Placental epithelial cell (primary cell): ENCODE data around the gene COQ5. TPM values are rescaled to one million over a fixed set of nuclear protein-coding genes. Genes with fewer than 3 reads are reported as not detected.

Experiments
- small RNA-seq: library from RNA; depleted of rRNA; stranded (forward); fragments of <200 nt; gene quantifications from one replicate; pipeline ENCODE3, GENCODE V24; 2012
- total RNA-seq: library from RNA; depleted of rRNA; stranded (reverse); fragments of >200 nt; gene quantifications from 2 replicates; pipeline ENCODE4 v1.2.3, GENCODE V29; 2012

The COQ5 gene, protein sequence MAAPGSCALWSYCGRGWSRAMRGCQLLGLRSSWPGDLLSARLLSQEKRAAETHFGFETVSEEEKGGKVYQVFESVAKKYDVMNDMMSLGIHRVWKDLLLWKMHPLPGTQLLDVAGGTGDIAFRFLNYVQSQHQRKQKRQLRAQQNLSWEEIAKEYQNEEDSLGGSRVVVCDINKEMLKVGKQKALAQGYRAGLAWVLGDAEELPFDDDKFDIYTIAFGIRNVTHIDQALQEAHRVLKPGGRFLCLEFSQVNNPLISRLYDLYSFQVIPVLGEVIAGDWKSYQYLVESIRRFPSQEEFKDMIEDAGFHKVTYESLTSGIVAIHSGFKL
- 28.3 and 29.4 TPM in 2 replicates for total RNA-seq

DNA sequence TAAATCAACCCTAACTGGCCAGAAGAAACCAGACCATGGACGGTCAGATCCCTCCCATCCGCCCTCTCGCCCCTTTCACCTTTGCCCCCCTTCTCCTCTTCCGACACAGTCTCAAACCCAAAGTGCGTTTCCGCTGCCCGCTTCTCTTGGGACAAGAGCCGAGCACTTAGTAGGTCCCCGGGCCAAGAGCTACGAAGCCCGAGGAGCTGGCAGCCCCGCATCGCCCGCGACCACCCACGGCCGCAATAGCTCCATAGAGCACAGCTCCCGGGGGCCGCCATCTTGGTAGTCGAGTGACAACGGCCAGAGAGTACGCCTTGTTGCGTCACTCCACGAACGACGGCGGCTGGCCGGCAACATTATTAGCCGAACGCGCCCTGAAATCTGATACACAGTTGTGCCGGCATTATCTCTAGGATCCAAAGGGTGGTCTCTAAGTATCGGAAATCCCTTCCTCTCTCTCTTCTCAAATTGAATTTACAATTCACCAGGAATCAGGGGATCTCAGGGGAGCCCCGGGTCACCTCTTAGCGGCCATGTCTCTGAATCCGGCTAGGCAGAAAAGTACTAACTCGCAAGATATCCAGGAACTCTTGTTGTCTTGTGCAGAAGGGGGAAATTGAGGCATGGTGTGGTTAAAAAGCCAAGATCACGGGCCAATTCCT lies at the start of gene COQ5:
TSS of gene COQ5 (minus strand) at position 298 of the 665 bp plus-strand sequence. CDS start at position 281, 17 bp downstream.

DNA sequence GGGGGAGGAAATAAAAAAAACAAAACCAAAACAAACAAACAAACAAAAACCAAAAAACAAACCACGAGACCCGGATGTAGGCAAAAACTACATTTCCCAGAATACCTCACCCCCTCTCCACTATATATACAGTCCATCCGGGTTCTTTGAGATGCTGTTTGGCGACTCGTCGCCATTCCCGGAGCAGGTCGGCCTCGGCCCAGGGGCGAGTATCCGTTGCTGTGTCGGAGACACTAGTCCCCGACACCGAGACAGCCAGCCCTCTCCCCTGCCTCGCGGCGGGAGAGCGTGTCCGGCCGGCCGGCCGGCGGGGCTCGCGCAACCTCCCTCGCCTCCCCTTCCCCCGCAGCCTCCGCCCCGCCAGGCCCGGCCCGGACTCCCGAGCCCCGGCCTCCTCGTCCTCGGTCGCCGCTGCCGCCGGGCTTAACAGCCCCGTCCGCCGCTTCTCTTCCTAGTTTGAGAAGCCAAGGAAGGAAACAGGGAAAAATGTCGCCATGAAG lies 5.3 kb upstream of the COQ5 start, which contains the start of gene RNF10:
TSS of gene RNF10 (plus strand) at position 154 of the 500 bp plus-strand sequence. CDS start 456 bp downstream, outside the sequence.

DNA sequence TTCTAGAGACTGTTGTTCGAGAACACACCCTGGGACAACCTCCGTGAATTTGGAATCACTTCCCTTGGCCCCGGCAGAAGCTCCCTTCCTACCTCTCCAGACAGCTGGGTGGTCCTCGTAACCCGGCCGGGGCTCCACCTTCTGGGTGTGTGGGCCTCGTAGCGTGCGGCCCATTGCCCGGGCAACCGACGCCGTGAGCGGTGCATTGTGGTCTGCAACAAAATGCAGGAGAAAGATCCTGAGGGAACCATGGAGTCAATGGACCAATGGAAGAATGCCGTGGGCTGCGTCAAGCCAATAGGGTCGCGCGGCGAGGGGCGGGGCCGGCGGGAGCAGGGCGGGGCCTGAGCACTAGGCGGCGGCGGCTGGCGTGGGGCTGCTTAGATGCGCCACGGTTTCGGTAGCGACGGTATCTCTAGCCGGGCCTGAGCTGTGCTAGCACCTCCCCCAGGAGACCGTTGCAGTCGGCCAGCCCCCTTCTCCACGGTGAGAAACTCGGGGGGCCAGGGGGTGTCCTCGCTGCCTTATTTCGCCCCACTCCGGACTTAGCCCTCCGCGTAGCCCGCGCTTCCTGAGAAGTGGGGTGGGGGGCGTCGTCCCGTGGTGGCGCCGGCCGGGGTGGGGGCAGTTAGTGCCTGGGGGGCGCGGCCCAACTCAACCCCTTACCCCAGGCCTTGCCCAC lies 33.1 kb downstream of the COQ5 start, which contains the start of gene DYNLL1:
TSS of gene DYNLL1 (plus strand) at position 383 of the 682 bp plus-strand sequence. CDS start 309 bp downstream, outside the sequence.

DNA sequence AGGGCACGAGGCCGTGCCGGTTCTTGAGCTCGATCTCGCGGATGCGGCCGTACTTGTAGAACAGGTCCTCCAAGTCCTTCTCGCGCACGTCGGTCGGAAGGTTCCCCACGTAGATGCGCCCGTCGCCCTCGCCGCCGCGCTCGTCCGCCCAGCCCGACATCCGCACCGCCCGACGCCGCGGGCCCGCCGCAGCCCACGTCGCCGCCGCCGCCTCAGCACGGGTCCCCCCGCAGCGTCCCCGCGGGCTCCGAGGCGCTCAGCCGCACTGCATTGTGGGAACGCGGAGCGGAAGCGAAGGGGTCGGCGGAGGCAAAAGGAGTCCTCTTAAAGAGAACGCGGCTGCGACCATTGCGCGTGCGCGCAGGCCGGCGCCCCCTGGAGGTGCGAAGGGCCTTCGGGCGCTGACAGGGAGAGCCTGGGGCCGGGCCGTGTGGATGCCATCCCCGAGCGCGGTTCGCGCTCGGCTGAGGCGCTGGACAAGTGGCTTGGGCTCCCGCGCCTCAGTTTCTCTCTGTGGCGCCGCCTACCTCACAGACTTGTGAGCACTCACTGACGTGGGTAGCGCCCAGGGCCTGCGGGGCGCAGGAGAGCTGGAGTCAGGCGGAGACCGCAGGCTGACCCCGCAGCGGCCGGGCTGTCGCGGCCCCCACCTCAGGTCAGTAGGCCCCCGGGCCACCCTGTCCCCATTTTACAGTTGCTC lies 59.4 kb downstream of the COQ5 start, which contains the start of gene SRSF9:
TSS of gene SRSF9 (minus strand) at position 299 of the 700 bp plus-strand sequence. CDS start at position 160, 139 bp downstream.

Small RNA genes lying within 50 kb of the gene (small RNA-seq; reads per million reads assigned to genes)
- gene RF00019, result not detected

Other genes with a start within 250 kb of the COQ5 start
- gene RNU4-2, start 237.3 kb downstream of the COQ5 start, total RNA-seq, result under 0.01 TPM in 2 replicates
- gene RNU4-1, start 235.9 kb downstream of the COQ5 start, total RNA-seq, result under 0.01 TPM in 2 replicates
- 0.98 and 3.5 TPM in 2 replicates for gene SIRT4, start 226.8 kb downstream of the COQ5 start, total RNA-seq
- gene PLA2G1B, start 201.4 kb downstream of the COQ5 start, total RNA-seq, result not detected in 2 replicates
- 0.39 TPM in 1 of 2 replicates, not detected in the other for gene MSI1, start 160.0 kb downstream of the COQ5 start, total RNA-seq
- 269 and 480 TPM in 2 replicates for gene COX6A1, start 91.0 kb downstream of the COQ5 start, total RNA-seq
- gene TRIAP1, start 82.8 kb downstream of the COQ5 start, total RNA-seq, result 15.3 and 33.8 TPM in 2 replicates
- gene GATC, start 82.7 kb downstream of the COQ5 start, total RNA-seq, result 13.3 and 19.7 TPM in 2 replicates
- gene SRSF9, start 59.4 kb downstream of the COQ5 start, total RNA-seq, result 154 and 167 TPM in 2 replicates
- 179 and 288 TPM in 2 replicates for gene DYNLL1, start 33.0 kb downstream of the COQ5 start, total RNA-seq
- gene RNF10, start 5.2 kb upstream of the COQ5 start, total RNA-seq, result 102 and 118 TPM in 2 replicates
- gene POP5, start 52.2 kb upstream of the COQ5 start, total RNA-seq, result 31.0 and 38.7 TPM in 2 replicates
- gene CABP1, start 111.5 kb upstream of the COQ5 start, total RNA-seq, result 0.33 TPM in 1 of 2 replicates, not detected in the other
- 65.6 and 112 TPM in 2 replicates for gene MLEC, start 158.0 kb upstream of the COQ5 start, total RNA-seq
- 21.3 and 26.3 TPM in 2 replicates for gene UNC119B, start 181.3 kb upstream of the COQ5 start, total RNA-seq
- gene ACADS, start 196.7 kb upstream of the COQ5 start, total RNA-seq, result 11.7 and 12.2 TPM in 2 replicates